CD4-positive, alpha-beta T cell (primary cell): ENCODE data around the gene SLC24A5. TPM values are rescaled to one million over a fixed set of nuclear protein-coding genes. Genes with fewer than 3 reads are reported as not detected.

Experiments
- ATAC-seq: fragments of 200-7000 bp; cut with Tn5 transposase; one replicate; pipeline ENCODE4 v1.10.0; 2022; ENCODE audit warnings: mild to moderate bottlenecking; ENCODE audit not compliant: poor library complexity
- CTCF ChIA-PET: fragments of 350-600 bp; sonication (Branson Sonifier 250); formaldehyde crosslinking; loops from one replicate; lab custom pipeline; 2021; ENCODE audit warnings: antibody characterized with exemption, inconsistent platforms; lab: Charles Lee
- POLR2A ChIA-PET: fragments of 350-600 bp; sonication (Branson Sonifier 250); formaldehyde crosslinking; loops from one replicate; lab custom pipeline; 2021; ENCODE audit warnings: antibody characterized with exemption, inconsistent platforms; lab: Charles Lee
- DNase-seq, 14 experiments: peaks; one replicate each; pipeline ENCODE4 v3.0.0-alpha.2; 2013 to 2020; ENCODE audit warnings: mixed read lengths in 2 of 14
- H3K27ac ChIP-seq, 2 donors: one replicate each; pipeline versions ENCODE4 v1.5.1 to v1.7.0; 2013; ENCODE audit warnings: low read length in 2 of 2, low read depth in 1 of 2, mild to moderate bottlenecking in 1 of 2
- H3K27me3 ChIP-seq, 2 experiments: 1 replicate in 1 of 2; 2 replicates in 1 of 2; pipeline versions ENCODE4 v1.6.1 to v1.7.0; 2013; ENCODE audit warnings: low read length in 2 of 2, control low read depth in 1 of 2, mild to moderate bottlenecking in 1 of 2, moderate library complexity in 1 of 2; ENCODE audit not compliant: insufficient read depth in 2 of 2, control insufficient read depth in 1 of 2
- H3K36me3 ChIP-seq: one replicate; pipeline ENCODE4 v1.6.1; 2013; ENCODE audit warnings: low read length, control low read depth; ENCODE audit not compliant: insufficient read depth
- H3K4me1 ChIP-seq: one replicate; pipeline ENCODE4 v1.6.1; 2013; ENCODE audit warnings: low read length, control low read depth; ENCODE audit not compliant: insufficient read depth
- H3K4me3 ChIP-seq: one replicate; pipeline ENCODE4 v1.5.1; 2013; ENCODE audit warnings: mild to moderate bottlenecking, low read length, moderate library complexity
- H3K9me3 ChIP-seq, 2 experiments: 1 replicate in 1 of 2; 2 replicates in 1 of 2; pipeline versions ENCODE4 v1.6.1 to v1.7.0; 2013; ENCODE audit warnings: low read length in 2 of 2, mild to moderate bottlenecking in 2 of 2, control low read depth in 1 of 2, moderate library complexity in 1 of 2; ENCODE audit not compliant: control insufficient read depth in 1 of 2, insufficient read depth in 1 of 2
- H3K27ac Mint-ChIP-seq: one replicate; pipeline ENCODE4 v1.8.0; 2020; ENCODE audit warnings: mixed read lengths
- H3K27me3 Mint-ChIP-seq: one replicate; pipeline ENCODE4 v1.8.0; 2021; ENCODE audit warnings: mixed read lengths
- H3K36me3 Mint-ChIP-seq: one replicate; pipeline ENCODE4 v1.8.0; 2021; ENCODE audit warnings: low read depth, mixed read lengths
- H3K4me1 Mint-ChIP-seq: one replicate; pipeline ENCODE4 v1.8.0; 2021; ENCODE audit warnings: low read depth, mixed read lengths
- H3K4me3 Mint-ChIP-seq: one replicate; pipeline ENCODE4 v1.8.0; 2020; ENCODE audit warnings: mild to moderate bottlenecking, mixed read lengths
- H3K9me3 Mint-ChIP-seq: one replicate; pipeline ENCODE4 v1.8.0; 2020; ENCODE audit warnings: mixed read lengths
- CTCF ChIP-seq: fragments of 200-600 bp; IDR thresholded peaks from one replicate; pipeline ENCODE4 v1.8.0; 2022; ENCODE audit warnings: antibody characterized with exemption, mild to moderate bottlenecking
- intact Hi-C, 2 experiments: fragments of 100-400 bp; cut with DNase I in 1 of 2; cut with micrococcal nuclease in 1 of 2; formaldehyde crosslinking; loops; one replicate each; pipeline versions ENCODE4 v1.15.1 to v1.9.0; 2023 to 2025; cut with DNase I, micrococcal nuclease
- total RNA-seq, 174 experiments: library from RNA in 2 of 174; stranded (reverse) in 2 of 174; gene quantifications; one replicate each; pipeline ENCODE4 v1.2.3 and lab custom pipeline; 2021 to 2026

The SLC24A5 gene
- total RNA-seq, 2 experiments from 2014 or later = not detected

- intact Hi-C loops = no loop called here
- ChIA-PET CTCF (no interaction called here), POLR2A (interaction anchor here (1.1 to 2.2 kb wide), 2 partner anchors 153 to 1442 kb away, joined by 4 to 10 read pairs; partner anchors contain the start of genes DTWD1, DUT and FAM227B)
Measured at GRCh38 chr15:48178648-48178931, 57.8 kb downstream of the SLC24A5 start.

GRCh38 chr15:48182749-48183148 is 62.0 kb downstream of the SLC24A5 start:
- intact Hi-C loops = no loop called here
- POLR2A ChIA-PET = no interaction called here
- no peak overlapping the region for H3K27ac ChIP-seq
- no peaks in the 10 kb centered on the region for H3K4me1 Mint-ChIP-seq
- ATAC-seq (no peak), DNase-seq (no peak)
- TF ChIP-seq CTCF = no peak
- no peak overlapping the region for H3K4me3 ChIP-seq
- H3K27me3 Mint-ChIP-seq = peaks cover 44% of the 10 kb centered on the region
- no peak overlapping the region for H3K27ac Mint-ChIP-seq
- H3K4me3 Mint-ChIP-seq = no peak overlapping the region
- H3K9me3 ChIP-seq = no peaks in the 10 kb centered on the region
- no peaks in the 10 kb centered on the region for H3K36me3 Mint-ChIP-seq
- CTCF ChIA-PET = no interaction called here
- H3K4me1 ChIP-seq = peaks cover 3% of the 10 kb centered on the region
- H3K27me3 ChIP-seq = peaks cover 8 to 11% of the 10 kb centered on the region in 2 experiments
- no peaks in the 10 kb centered on the region for H3K36me3 ChIP-seq
- no peaks in the 10 kb centered on the region for H3K9me3 Mint-ChIP-seq

More at GRCh38 chr15:48178648-48178931, 57.8 kb downstream of the SLC24A5 start:
- Mint-ChIP-seq H3K27ac (no peak overlapping the region), H3K4me3 (peak overlapping the region; percentile 76), H3K4me1 (peaks cover 31% of the 10 kb centered on the region), H3K9me3 (no peaks in the 10 kb centered on the region), H3K27me3 (peaks cover 19% of the 10 kb centered on the region), H3K36me3 (peaks cover 11% of the 10 kb centered on the region)
- no peak overlapping the region for H3K27ac ChIP-seq
- no peak for TF ChIP-seq CTCF
- no peaks in the 10 kb centered on the region for H3K36me3 ChIP-seq
- ATAC-seq (no peak), DNase-seq (no peak)
- peaks cover 3% of the 10 kb centered on the region for H3K4me1 ChIP-seq
- H3K4me3 ChIP-seq = peak overlapping the region; percentile 55
- no peaks in the 10 kb centered on the region for H3K9me3 ChIP-seq
- peaks cover 5 to 8% of the 10 kb centered on the region in 2 experiments for H3K27me3 ChIP-seq

GRCh38 chr15:48185529-48185928 is 64.7 kb downstream of the SLC24A5 start:
- ATAC-seq = no peak
- POLR2A ChIA-PET = no interaction called here
- no peak for TF ChIP-seq CTCF

More at GRCh38 chr15:48185529-48185928, 64.7 kb downstream of the SLC24A5 start:
- no peaks in the 10 kb centered on the region for H3K9me3 Mint-ChIP-seq
- no peak for DNase-seq
- H3K4me3 ChIP-seq = no peak overlapping the region
- H3K27ac Mint-ChIP-seq = no peak overlapping the region
- intact Hi-C loops = no loop called here
- no peaks in the 10 kb centered on the region for H3K36me3 ChIP-seq
- no peaks in the 10 kb centered on the region for H3K9me3 ChIP-seq
- H3K4me1 ChIP-seq = no peaks in the 10 kb centered on the region
- H3K4me3 Mint-ChIP-seq = no peak overlapping the region
- no peaks in the 10 kb centered on the region for H3K36me3 Mint-ChIP-seq
- peaks cover 8 to 13% of the 10 kb centered on the region in 2 experiments for H3K27me3 ChIP-seq
- H3K27ac ChIP-seq = no peak overlapping the region
- H3K4me1 Mint-ChIP-seq = no peaks in the 10 kb centered on the region
- H3K27me3 Mint-ChIP-seq = peaks cover 50% of the 10 kb centered on the region
- CTCF ChIA-PET = no interaction called here
